ENCODE measurements around the gene PRAF2.

DNA sequence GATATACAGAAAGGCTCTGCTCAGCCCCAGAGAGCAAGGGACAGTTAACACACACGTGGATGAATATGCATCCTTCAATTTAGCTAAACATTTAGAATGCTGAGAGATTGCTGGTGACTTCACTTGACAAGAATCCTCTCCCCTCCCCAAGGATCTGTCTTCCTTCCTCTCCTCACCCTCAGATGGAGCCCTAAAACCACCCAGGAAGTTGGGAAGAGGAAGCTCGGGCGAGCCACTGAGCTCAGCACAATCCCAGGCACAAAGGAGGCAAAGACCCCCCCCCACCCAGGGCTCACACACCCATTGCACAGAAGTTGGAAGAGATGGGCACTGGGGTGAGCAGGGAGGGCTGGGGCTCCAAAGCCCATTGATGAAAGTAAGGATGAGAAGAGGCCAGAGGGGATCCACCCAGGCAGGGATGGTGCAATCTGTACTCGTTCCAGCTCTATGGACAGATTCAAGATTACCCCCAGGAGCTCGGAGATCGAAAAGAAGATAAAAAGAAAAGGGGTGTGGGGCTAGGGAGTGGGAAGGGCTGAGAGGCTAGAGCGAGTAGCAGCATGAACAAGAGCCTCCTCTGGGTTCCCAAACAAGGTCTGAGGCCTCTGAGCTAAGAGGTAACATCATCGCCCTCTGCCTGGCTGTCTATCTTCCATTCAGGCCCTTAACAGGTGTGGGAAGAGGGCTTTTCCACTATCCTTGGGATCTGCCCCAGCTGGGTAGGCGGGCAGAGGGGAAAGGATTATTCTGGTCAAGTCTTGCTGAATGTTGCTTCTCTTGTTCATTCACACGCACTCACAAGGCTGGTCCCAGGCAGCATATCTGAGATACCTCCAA, 31.8 kb downstream of the PRAF2 start:
- TF ChIP-seq, protein P1, sequence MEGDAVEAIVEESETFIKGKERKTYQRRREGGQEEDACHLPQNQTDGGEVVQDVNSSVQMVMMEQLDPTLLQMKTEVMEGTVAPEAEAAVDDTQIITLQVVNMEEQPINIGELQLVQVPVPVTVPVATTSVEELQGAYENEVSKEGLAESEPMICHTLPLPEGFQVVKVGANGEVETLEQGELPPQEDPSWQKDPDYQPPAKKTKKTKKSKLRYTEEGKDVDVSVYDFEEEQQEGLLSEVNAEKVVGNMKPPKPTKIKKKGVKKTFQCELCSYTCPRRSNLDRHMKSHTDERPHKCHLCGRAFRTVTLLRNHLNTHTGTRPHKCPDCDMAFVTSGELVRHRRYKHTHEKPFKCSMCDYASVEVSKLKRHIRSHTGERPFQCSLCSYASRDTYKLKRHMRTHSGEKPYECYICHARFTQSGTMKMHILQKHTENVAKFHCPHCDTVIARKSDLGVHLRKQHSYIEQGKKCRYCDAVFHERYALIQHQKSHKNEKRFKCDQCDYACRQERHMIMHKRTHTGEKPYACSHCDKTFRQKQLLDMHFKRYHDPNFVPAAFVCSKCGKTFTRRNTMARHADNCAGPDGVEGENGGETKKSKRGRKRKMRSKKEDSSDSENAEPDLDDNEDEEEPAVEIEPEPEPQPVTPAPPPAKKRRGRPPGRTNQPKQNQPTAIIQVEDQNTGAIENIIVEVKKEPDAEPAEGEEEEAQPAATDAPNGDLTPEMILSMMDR (IDR thresholded peaks at IDR 0.05), result no peak
- TF ChIP-seq POLR2A (IDR thresholded peaks at IDR 0.05) (no peak), POLR2AphosphoS5 (IDR thresholded peaks at IDR 0.05) (no peak)
